ENCODE results near the gene GDPD2.

The GDPD2 gene

GRCh38 chrX:70437921-70438665 lies 15.0 kb downstream of the GDPD2 start:
- DNase-seq = no peak

- no peak for DNase-seq
These were observed 15.9 kb downstream of the GDPD2 start for GRCh38 chrX:70439016-70439415.

- no peak for DNase-seq
These were observed 19.1 kb downstream of the GDPD2 start for GRCh38 chrX:70442224-70442623.

GRCh38 chrX:70444326-70444945 lies 21.3 kb downstream of the GDPD2 start, which contains the start of gene DLG3:
Gene DLG3 (plus strand): TSS chrX:70444835. CDS start chrX:70445202, 367 bp downstream.
- DNase-seq = peak; percentile 63

- no peak for DNase-seq
These were observed 22.0 kb downstream of the GDPD2 start for GRCh38 chrX:70444946-70445656.

- no peak for DNase-seq
These were observed 22.8 kb downstream of the GDPD2 start for GRCh38 chrX:70445951-70446350.

GRCh38 chrX:70446380-70447350 lies 23.6 kb downstream of the GDPD2 start:
- DNase-seq = no peak

GRCh38 chrX:70449457-70449966 lies 26.4 kb downstream of the GDPD2 start:
- no peak for DNase-seq

GRCh38 chrX:70452143-70452733 lies 29.1 kb downstream of the GDPD2 start:
- DNase-seq = peak; percentile 70

- DNase-seq = no peak
These were observed 30.0 kb downstream of the GDPD2 start for GRCh38 chrX:70453024-70453618.

GRCh38 chrX:70454441-70455365 lies 31.6 kb downstream of the GDPD2 start:
- DNase-seq = peak; percentile 75

- no peak for DNase-seq
These were observed 32.5 kb downstream of the GDPD2 start for GRCh38 chrX:70455366-70456202.

GRCh38 chrX:70456256-70456655 lies 33.1 kb downstream of the GDPD2 start:
- no peak for DNase-seq

GRCh38 chrX:70461026-70461425 lies 37.9 kb downstream of the GDPD2 start:
- DNase-seq = no peak

- no peak for DNase-seq
These were observed 40.9 kb downstream of the GDPD2 start for GRCh38 chrX:70464051-70464450.

- no peak for DNase-seq
These were observed 43.9 kb downstream of the GDPD2 start for GRCh38 chrX:70466968-70467367.

- no peak for DNase-seq
These were observed 45.6 kb downstream of the GDPD2 start for GRCh38 chrX:70468709-70469108.

GRCh38 chrX:70470850-70471289 lies 47.8 kb downstream of the GDPD2 start:
- no peak for DNase-seq

GRCh38 chrX:70476166-70476933 lies 53.2 kb downstream of the GDPD2 start:
- no peak for DNase-seq

Data from activated CD8-positive, alpha-beta memory T cell treated with anti-CD3 and anti-CD28 coated beads, Interleukin-2, amount 50 U/mL, for 48 hours (primary cell).